ENCODE measurements around the gene ASB2.

The ASB2 gene

GRCh38 chr14:93945070-93945399, 31.3 kb downstream of the ASB2 start:
- H3K27me3 ChIP-seq (ENCODE audit: insufficient read depth, insufficient read length) = no peaks in the 10 kb centered on the region
- H3K9me3 ChIP-seq (ENCODE audit: insufficient read depth, low read length) = no peaks in the 10 kb centered on the region
- H3K9ac ChIP-seq (ENCODE audit: insufficient read length, low read depth) = no peak overlapping the region
- TF ChIP-seq ZNF274 (IDR thresholded peaks at IDR 0.05; ENCODE audit: low read depth, low read length) (no peak), SUZ12 (IDR thresholded peaks at IDR 0.05; ENCODE audit: extremely low read depth, insufficient read depth, insufficient read length) (no peak), YY1 (IDR thresholded peaks at IDR 0.05; ENCODE audit: insufficient read depth, insufficient read length) (no peak)
- H3K4me3 ChIP-seq (ENCODE audit: insufficient read length, low read depth) = no peak overlapping the region
- DNase-seq (ENCODE audit: low read depth, low spot score) = no peak
- no peaks in the 10 kb centered on the region for H3K36me3 ChIP-seq (ENCODE audit: insufficient read depth, insufficient read length, low read length)
- H3K4me1 ChIP-seq (ENCODE audit: insufficient read depth, insufficient read length) = peaks cover 5% of the 10 kb centered on the region

- TF ChIP-seq SUZ12 (IDR thresholded peaks at IDR 0.05; ENCODE audit: extremely low read depth, insufficient read depth, insufficient read length) (no peak), YY1 (IDR thresholded peaks at IDR 0.05; ENCODE audit: insufficient read depth, insufficient read length) (no peak), ZNF274 (IDR thresholded peaks at IDR 0.05; ENCODE audit: low read depth, low read length) (no peak)
- Histone ChIP-seq H3K27me3 (ENCODE audit: insufficient read depth, insufficient read length) (no peaks in the 10 kb centered on the region), H3K4me3 (ENCODE audit: insufficient read length, low read depth) (no peak overlapping the region), H3K4me1 (ENCODE audit: insufficient read depth, insufficient read length) (peaks cover 3% of the 10 kb centered on the region), H3K9me3 (ENCODE audit: insufficient read depth, low read length) (no peaks in the 10 kb centered on the region), H3K36me3 (ENCODE audit: insufficient read depth, insufficient read length, low read length) (no peaks in the 10 kb centered on the region), H3K9ac (ENCODE audit: insufficient read length, low read depth) (no peak overlapping the region)
- no peak for DNase-seq (ENCODE audit: low read depth, low spot score)
These were observed 31.9 kb downstream of the ASB2 start for GRCh38 chr14:93944348-93945069.

- peaks cover 6% of the 10 kb centered on the region for H3K4me1 ChIP-seq (ENCODE audit: insufficient read depth, insufficient read length)
These were observed 32.4 kb downstream of the ASB2 start for GRCh38 chr14:93943930-93944329.

GRCh38 chr14:93943052-93943451, 33.3 kb downstream of the ASB2 start:
- Histone ChIP-seq H3K27me3 (ENCODE audit: insufficient read depth, insufficient read length) (peaks cover 11% of the 10 kb centered on the region), H3K9ac (ENCODE audit: insufficient read length, low read depth) (no peak overlapping the region), H3K36me3 (ENCODE audit: insufficient read depth, insufficient read length, low read length) (no peaks in the 10 kb centered on the region), H3K4me1 (ENCODE audit: insufficient read depth, insufficient read length) (peaks cover 6% of the 10 kb centered on the region), H3K9me3 (ENCODE audit: insufficient read depth, low read length) (no peaks in the 10 kb centered on the region; the same call in 1 of the 2 replicates), H3K4me3 (ENCODE audit: insufficient read length, low read depth) (no peak overlapping the region)
- no peak for TF ChIP-seq SUZ12 (IDR thresholded peaks at IDR 0.05; ENCODE audit: extremely low read depth, insufficient read depth, insufficient read length)
- TF ChIP-seq ZNF274 (IDR thresholded peaks at IDR 0.05; ENCODE audit: low read depth, low read length) = no peak
- no peak for TF ChIP-seq YY1 (IDR thresholded peaks at IDR 0.05; ENCODE audit: insufficient read depth, insufficient read length)
- DNase-seq (ENCODE audit: low read depth, low spot score) = no peak

More at GRCh38 chr14:93943930-93944329, 32.4 kb downstream of the ASB2 start:
- H3K4me3 ChIP-seq (ENCODE audit: insufficient read length, low read depth) = no peak overlapping the region
- no peaks in the 10 kb centered on the region; the same call in 1 of the 2 replicates for H3K9me3 ChIP-seq (ENCODE audit: insufficient read depth, low read length)
- H3K9ac ChIP-seq (ENCODE audit: insufficient read length, low read depth) = no peak overlapping the region
- DNase-seq (ENCODE audit: low read depth, low spot score) = no peak
- TF ChIP-seq SUZ12 (IDR thresholded peaks at IDR 0.05; ENCODE audit: extremely low read depth, insufficient read depth, insufficient read length) (no peak), ZNF274 (IDR thresholded peaks at IDR 0.05; ENCODE audit: low read depth, low read length) (no peak), YY1 (IDR thresholded peaks at IDR 0.05; ENCODE audit: insufficient read depth, insufficient read length) (no peak)
- H3K27me3 ChIP-seq (ENCODE audit: insufficient read depth, insufficient read length) = peaks cover 6% of the 10 kb centered on the region
- H3K36me3 ChIP-seq (ENCODE audit: insufficient read depth, insufficient read length, low read length) = no peaks in the 10 kb centered on the region

- TF ChIP-seq YY1 (IDR thresholded peaks at IDR 0.05; ENCODE audit: insufficient read depth, insufficient read length) = no peak
- TF ChIP-seq SUZ12 (IDR thresholded peaks at IDR 0.05; ENCODE audit: extremely low read depth, insufficient read depth, insufficient read length) = no peak
- H3K9ac ChIP-seq (ENCODE audit: insufficient read length, low read depth) = no peak overlapping the region
- H3K4me1 ChIP-seq (ENCODE audit: insufficient read depth, insufficient read length) = peaks cover 6% of the 10 kb centered on the region
These were observed 35.0 kb downstream of the ASB2 start for GRCh38 chr14:93941293-93941910.

GRCh38 chr14:93940437-93940836, 35.9 kb downstream of the ASB2 start:
- H3K36me3 ChIP-seq (ENCODE audit: insufficient read depth, insufficient read length, low read length) = no peaks in the 10 kb centered on the region
- H3K9ac ChIP-seq (ENCODE audit: insufficient read length, low read depth) = no peak overlapping the region
- H3K27me3 ChIP-seq (ENCODE audit: insufficient read depth, insufficient read length) = peaks cover 11% of the 10 kb centered on the region
- H3K9me3 ChIP-seq (ENCODE audit: insufficient read depth, low read length) = no peaks in the 10 kb centered on the region; the same call in 1 of the 2 replicates
- H3K4me1 ChIP-seq (ENCODE audit: insufficient read depth, insufficient read length) = peaks cover 9% of the 10 kb centered on the region
- no peak for DNase-seq (ENCODE audit: low read depth, low spot score)
- H3K4me3 ChIP-seq (ENCODE audit: insufficient read length, low read depth) = no peak overlapping the region
- TF ChIP-seq ZNF274 (IDR thresholded peaks at IDR 0.05; ENCODE audit: low read depth, low read length) (no peak), SUZ12 (IDR thresholded peaks at IDR 0.05; ENCODE audit: extremely low read depth, insufficient read depth, insufficient read length) (no peak)

More at GRCh38 chr14:93941293-93941910, 35.0 kb downstream of the ASB2 start:
- DNase-seq (ENCODE audit: low read depth, low spot score) = no peak
- Histone ChIP-seq H3K4me3 (ENCODE audit: insufficient read length, low read depth) (no peak overlapping the region), H3K27me3 (ENCODE audit: insufficient read depth, insufficient read length) (peaks cover 11% of the 10 kb centered on the region), H3K9me3 (ENCODE audit: insufficient read depth, low read length) (no peaks in the 10 kb centered on the region; the same call in 1 of the 2 replicates), H3K36me3 (ENCODE audit: insufficient read depth, insufficient read length, low read length) (no peaks in the 10 kb centered on the region)

Data from NT2/D1 (cell line).